SK-N-MC (cell line): ENCODE results near the gene NOX4.
"Not testable (repeated sequence)": the region's sequence is repeated elsewhere in the genome, so short reads cannot be mapped to it uniquely, and the experiment has no call there.

Experiments
- DNase-seq: peaks from one replicate; pipeline ENCODE4 v3.0.0-alpha.2; 2011; ENCODE audit warnings: low read depth, low spot score
- H3K27ac ChIP-seq: fragments of 200-600 bp; sonication (generic); 2 replicates; pipeline ENCODE4 v1.5.1; 2016; ENCODE audit warnings: mixed run types
- H3K36me3 ChIP-seq: fragments of 200-600 bp; sonication (generic); 2 replicates; pipeline ENCODE4 v1.6.1; 2017; ENCODE audit warnings: antibody characterized with exemption, low read length, mixed read lengths; ENCODE audit not compliant: insufficient read depth
- H3K4me3 ChIP-seq: fragments of 200-600 bp; sonication (generic); 2 replicates; pipeline ENCODE4 v1.5.1; 2016
- H3K9ac ChIP-seq: fragments of 200-600 bp; sonication (generic); 2 replicates; pipeline ENCODE4 v1.8.0; 2017; ENCODE audit warnings: mixed run types, mixed read lengths; ENCODE audit not compliant: insufficient read length
- H3K9me3 ChIP-seq: fragments of 200-600 bp; sonication (generic); 2 replicates; pipeline ENCODE4 v1.6.1; 2017; ENCODE audit warnings: low read depth, mild to moderate bottlenecking, antibody characterized with exemption, low read length, moderate library complexity, mixed read lengths
- EZH2 ChIP-seq: fragments of 200-600 bp; sonication (generic); IDR thresholded peaks from one replicate; pipeline ENCODE4 v1.6.1; 2017; ENCODE audit warnings: antibody characterized with exemption
- FOXP2 ChIP-seq: optimal IDR thresholded peaks from 2 replicates; pipeline ENCODE3; 2011; ENCODE audit warnings: mild to moderate bottlenecking, moderate library complexity; ENCODE audit not compliant: insufficient read depth; ENCODE audit errors: extremely low read length, control extremely low read depth
- POLR2AphosphoS5 ChIP-seq: IDR thresholded peaks from 2 replicates; pipeline ENCODE4 v1.6.1; 2012; ENCODE audit warnings: mild to moderate bottlenecking, low read depth, low read length, borderline replicate concordance

The NOX4 gene

GRCh38 chr11:89421718-89422117 is 69.5 kb downstream of the NOX4 start:
- TF ChIP-seq EZH2 (no peak), FOXP2 (no peak), POLR2AphosphoS5 (no peak)
- H3K27ac ChIP-seq: peak overlapping the region; percentile 48; the same call in 1 of the 2 replicates
- H3K4me3 ChIP-seq: peak overlapping the region; percentile 30; the same call in 1 of the 2 replicates
- no peak for DNase-seq
- no peak overlapping the region for H3K9ac ChIP-seq
- no peaks in the 10 kb centered on the region for H3K36me3 ChIP-seq
- H3K9me3 ChIP-seq: no peaks in the 10 kb centered on the region

DNA sequence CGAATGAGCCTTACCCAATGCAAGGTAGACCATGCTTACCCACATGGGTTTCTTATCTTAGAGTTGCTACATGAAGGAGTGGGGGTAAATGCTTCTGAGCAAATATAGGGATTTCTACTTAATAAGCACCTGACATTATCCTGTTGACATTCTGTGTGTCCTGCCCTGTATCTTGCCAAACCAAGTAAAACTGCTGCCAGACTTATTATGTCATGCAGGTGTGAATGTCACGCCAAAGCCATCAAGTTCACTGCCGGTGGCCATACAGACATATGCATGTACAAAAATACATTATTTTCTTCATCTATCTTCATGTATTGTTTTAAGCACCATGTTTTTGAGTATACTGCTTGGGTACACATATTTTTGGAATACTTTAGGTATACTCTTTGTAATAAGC is 70.2 kb downstream of the NOX4 start:
- Histone ChIP-seq H3K27ac (no peak overlapping the region; the same call in 1 of the 2 replicates), H3K9me3 (no peaks in the 10 kb centered on the region), H3K9ac (no peak overlapping the region), H3K4me3 (no peak overlapping the region), H3K36me3 (no peaks in the 10 kb centered on the region)
- DNase-seq: no peak
- TF ChIP-seq POLR2AphosphoS5 (no peak), FOXP2 (no peak), EZH2 (no peak)

DNA sequence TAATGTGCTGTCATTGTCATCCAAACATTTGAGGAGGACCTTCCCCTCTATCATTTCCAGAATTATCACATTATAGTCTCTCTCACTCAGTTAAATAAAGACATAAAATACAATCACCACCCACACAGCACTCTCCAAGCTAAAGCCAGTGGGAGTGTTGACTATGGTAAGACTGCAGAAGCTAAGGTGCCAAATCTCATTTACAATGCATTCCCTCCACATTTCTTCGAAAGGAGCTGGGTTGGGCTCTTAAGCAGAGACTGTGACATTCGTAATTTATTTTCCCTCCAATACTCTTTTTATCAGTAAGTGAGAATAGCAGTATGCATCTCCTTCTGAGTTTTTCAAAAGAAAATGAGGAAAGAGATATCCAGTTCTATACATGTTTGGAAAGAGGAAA is 74.2 kb downstream of the NOX4 start:
- DNase-seq: no peak
- TF ChIP-seq POLR2AphosphoS5: no peak
- TF ChIP-seq FOXP2: no peak
- no peak for TF ChIP-seq EZH2
- no peak overlapping the region for H3K9ac ChIP-seq
- no peak overlapping the region for H3K27ac ChIP-seq
- H3K9me3 ChIP-seq: no peaks in the 10 kb centered on the region
- no peaks in the 10 kb centered on the region for H3K36me3 ChIP-seq
- no peak overlapping the region for H3K4me3 ChIP-seq

DNA sequence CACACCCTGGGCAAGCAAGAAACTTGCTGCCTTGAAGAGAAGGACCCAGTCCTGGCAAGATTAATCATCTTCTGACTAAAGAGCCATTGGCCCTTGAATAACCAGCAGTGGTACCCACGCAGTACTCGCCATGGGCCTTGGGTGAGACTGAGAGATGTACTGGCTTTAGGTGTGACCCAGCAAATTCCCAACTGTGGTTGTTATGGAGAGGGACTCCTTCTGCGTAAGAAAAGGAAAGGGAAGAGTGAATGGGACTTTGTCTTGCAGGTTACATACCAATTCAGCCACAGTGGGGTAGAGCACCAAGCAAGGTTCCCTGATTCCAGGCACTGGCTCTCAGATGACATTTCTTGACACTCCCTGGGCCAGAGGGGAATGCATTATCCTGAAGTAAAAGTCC is 80.1 kb downstream of the NOX4 start:
- not testable (repeated sequence) for H3K9ac ChIP-seq, H3K27ac ChIP-seq, H3K36me3 ChIP-seq, DNase-seq, H3K9me3 ChIP-seq, H3K4me3 ChIP-seq

GRCh38 chr11:89410666-89411065 is 80.5 kb downstream of the NOX4 start:
- H3K4me3 ChIP-seq, H3K27ac ChIP-seq, H3K9ac ChIP-seq, H3K36me3 ChIP-seq, H3K9me3 ChIP-seq, DNase-seq: not testable (repeated sequence)

DNA sequence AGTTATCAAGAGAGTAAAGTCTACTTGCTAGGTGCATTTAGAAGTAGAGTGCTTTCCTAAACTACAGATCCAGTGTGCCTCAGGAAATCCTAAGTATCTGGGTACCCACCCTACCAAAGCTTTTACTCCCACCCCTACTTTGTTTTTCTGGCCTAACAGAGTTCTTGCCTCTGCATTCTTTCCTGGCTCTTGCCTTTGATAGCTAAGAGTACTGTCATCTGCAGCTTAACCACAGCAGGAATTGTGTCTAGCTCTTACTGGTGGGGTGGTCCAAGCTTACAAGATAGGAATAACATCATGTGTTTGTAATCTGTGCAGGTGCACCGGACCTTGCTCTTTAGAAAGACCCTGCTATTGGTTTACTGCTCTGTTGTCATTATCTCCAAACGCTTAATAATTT is 82.7 kb downstream of the NOX4 start:
- not testable (repeated sequence) for H3K36me3 ChIP-seq, DNase-seq, H3K9me3 ChIP-seq, H3K9ac ChIP-seq, H3K27ac ChIP-seq, H3K4me3 ChIP-seq

GRCh38 chr11:89405629-89406028 is 85.5 kb downstream of the NOX4 start:
- Histone ChIP-seq H3K4me3 (no peak overlapping the region), H3K36me3 (no peaks in the 10 kb centered on the region), H3K9ac (no peak overlapping the region), H3K9me3 (no peaks in the 10 kb centered on the region), H3K27ac (no peak overlapping the region)
- TF ChIP-seq POLR2AphosphoS5: no peak
- no peak for TF ChIP-seq FOXP2
- TF ChIP-seq EZH2: no peak
- DNase-seq: no peak

GRCh38 chr11:89391654-89392053 is 99.5 kb downstream of the NOX4 start:
- H3K9me3 ChIP-seq, H3K4me3 ChIP-seq, H3K36me3 ChIP-seq, DNase-seq, H3K9ac ChIP-seq, H3K27ac ChIP-seq: not testable (repeated sequence)

DNA sequence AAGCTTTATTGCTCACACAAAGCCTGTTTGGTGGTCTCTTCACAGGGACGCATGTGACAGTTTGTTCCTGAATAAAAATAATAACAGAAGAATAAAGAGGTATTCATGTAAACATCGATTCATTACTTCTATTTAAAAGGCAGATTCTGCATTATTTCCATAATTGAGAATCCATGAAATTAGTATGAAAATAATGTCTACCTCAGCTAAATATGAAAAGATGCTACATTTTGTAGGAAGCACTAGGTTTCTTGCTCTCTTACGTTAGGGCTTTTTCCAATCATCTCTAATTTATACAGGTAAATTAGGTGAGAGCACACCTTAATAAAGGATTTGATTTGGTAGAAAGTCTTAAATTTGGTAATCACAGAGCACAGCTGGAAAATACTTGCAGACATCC is 103.7 kb downstream of the NOX4 start:
- H3K27ac ChIP-seq, H3K9me3 ChIP-seq: not testable (repeated sequence)

GRCh38 chr11:89382986-89383385 is 108.2 kb downstream of the NOX4 start:
- H3K27ac ChIP-seq, H3K9ac ChIP-seq, H3K9me3 ChIP-seq, DNase-seq, H3K36me3 ChIP-seq, H3K4me3 ChIP-seq: not testable (repeated sequence)

More for the DNA sequence above, 103.7 kb downstream of the NOX4 start:
- not testable (repeated sequence) for DNase-seq, H3K9ac ChIP-seq, H3K36me3 ChIP-seq, H3K4me3 ChIP-seq

DNA sequence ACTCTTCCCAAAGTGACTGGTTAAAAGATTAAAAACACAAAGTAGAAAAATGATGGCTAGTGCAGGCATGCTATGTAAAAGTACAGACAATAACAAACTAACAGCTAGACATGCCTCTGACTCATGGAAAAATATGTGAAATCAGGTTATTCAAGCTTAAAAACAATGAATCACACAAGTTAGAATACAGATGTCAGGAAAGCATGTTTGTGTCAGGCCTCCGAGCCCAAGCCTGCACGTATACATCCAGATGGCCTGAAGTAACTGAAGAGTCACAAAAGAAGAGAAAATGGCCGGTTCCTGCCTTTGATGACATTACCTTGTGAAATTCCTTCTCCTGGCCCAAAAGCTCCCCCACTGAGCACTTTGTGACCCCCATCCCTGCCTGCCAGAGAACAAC is 110.1 kb downstream of the NOX4 start:
- no peak for TF ChIP-seq EZH2
- no peak for TF ChIP-seq POLR2AphosphoS5
- TF ChIP-seq FOXP2: no peak
- no peak overlapping the region for H3K27ac ChIP-seq
- H3K36me3 ChIP-seq: no peaks in the 10 kb centered on the region
- DNase-seq: no peak
- H3K4me3 ChIP-seq: no peak overlapping the region
- no peak overlapping the region for H3K9ac ChIP-seq
- no peaks in the 10 kb centered on the region for H3K9me3 ChIP-seq

DNA sequence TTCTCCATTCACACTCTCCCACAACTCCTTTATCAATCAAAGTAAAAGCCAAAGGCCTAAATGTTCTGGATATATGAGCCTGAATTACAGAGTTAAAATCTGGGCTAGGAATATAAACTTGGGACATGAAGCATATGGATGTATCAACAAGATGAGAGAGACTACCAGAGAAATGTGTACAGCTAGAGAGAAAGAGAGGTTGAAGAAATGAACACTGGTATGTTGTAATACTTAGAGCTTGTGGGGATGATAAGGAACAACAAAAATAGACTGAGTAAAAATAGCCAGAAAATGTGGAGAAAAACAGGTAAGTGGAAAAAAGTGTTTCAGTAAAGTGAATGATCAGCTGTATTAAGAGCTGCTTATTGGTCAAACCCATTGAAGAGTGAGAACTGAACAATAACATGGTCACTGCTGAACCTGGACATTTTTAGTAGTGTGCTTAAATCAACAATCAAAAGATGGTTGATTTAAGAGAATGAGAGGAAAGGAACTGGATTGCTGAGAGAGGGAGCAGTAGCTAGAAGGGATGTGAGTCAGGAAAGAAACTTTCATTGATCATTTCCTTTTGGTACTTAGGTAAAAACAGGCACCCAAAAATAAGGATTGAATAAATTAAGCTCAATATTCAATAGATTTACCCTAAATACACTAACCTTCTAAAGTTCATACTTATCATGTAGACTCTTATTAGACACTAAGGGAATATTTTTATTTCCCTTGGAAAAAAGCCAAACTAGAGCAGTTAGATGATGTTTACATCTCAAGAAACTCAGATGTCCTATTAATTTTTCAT is 111.0 kb downstream of the NOX4 start:
- not testable (repeated sequence) for DNase-seq, H3K9me3 ChIP-seq, H3K9ac ChIP-seq, H3K4me3 ChIP-seq, H3K27ac ChIP-seq, H3K36me3 ChIP-seq

DNA sequence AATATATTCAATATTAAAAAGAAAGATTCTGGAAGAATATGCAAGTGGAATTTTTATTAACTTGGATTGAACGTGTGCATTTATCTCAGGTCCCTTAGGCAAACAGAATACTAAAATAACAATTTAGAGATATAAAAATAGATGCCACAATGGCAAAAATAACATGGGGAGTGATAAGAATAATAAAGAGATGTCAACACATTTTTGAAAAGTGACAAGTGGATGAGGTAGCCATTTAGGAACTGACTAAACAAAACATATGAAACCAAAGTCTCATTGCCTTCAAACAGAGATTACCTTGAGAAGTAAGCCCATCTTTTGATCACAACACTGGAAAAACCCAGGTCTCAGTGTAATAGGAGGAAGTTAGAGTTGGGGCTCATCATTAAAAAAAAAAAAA is 112.2 kb downstream of the NOX4 start:
- not testable (repeated sequence) for H3K4me3 ChIP-seq, H3K36me3 ChIP-seq, H3K27ac ChIP-seq, H3K9ac ChIP-seq, DNase-seq, H3K9me3 ChIP-seq

DNA sequence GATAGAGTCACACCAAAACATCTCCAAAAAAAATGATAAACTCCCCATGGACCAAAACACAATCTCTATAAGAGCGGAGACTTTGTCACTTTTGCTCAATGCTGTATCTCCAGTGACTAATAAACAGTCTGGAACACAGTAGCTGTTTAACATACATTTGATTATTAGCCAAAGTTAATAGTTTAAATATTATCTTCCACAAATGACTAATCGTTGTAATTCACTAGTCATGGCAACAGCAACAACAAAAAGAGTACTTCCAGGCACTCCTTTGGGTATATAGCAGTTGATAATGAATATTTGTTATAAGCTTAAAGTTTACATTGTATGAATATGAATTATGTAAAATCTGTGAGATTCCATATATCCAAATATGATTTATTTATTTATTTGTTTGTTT is 121.8 kb downstream of the NOX4 start:
- H3K9ac ChIP-seq, H3K36me3 ChIP-seq, H3K4me3 ChIP-seq, H3K9me3 ChIP-seq, DNase-seq, H3K27ac ChIP-seq: not testable (repeated sequence)
